Breast epithelium (tissue), 3 donors: ENCODE results near the gene RINT1.

ENCODE experiments used
- POLR2A ChIP-seq: fragments of 450-650 bp; IDR thresholded peaks from one replicate; pipeline ENCODE4 v1.6.1; 2016; ENCODE audit warnings: antibody characterized with exemption, mild to moderate bottlenecking, moderate library complexity
- POLR2AphosphoS5 ChIP-seq, 3 donors: sonication (generic); formaldehyde crosslinking; IDR thresholded peaks; one replicate each; pipeline ENCODE4 v1.6.1; 2017; ENCODE audit warnings: antibody characterized with exemption in 3 of 3
- TF ChIP-seq, protein P1 (sequence below), 3 donors: fragments of 450-650 bp; IDR thresholded peaks; one replicate each; pipeline ENCODE4 v1.5.1; 2016 to 2017; ENCODE audit warnings: antibody characterized with exemption in 3 of 3, mild to moderate bottlenecking in 3 of 3, moderate library complexity in 3 of 3

DNA sequence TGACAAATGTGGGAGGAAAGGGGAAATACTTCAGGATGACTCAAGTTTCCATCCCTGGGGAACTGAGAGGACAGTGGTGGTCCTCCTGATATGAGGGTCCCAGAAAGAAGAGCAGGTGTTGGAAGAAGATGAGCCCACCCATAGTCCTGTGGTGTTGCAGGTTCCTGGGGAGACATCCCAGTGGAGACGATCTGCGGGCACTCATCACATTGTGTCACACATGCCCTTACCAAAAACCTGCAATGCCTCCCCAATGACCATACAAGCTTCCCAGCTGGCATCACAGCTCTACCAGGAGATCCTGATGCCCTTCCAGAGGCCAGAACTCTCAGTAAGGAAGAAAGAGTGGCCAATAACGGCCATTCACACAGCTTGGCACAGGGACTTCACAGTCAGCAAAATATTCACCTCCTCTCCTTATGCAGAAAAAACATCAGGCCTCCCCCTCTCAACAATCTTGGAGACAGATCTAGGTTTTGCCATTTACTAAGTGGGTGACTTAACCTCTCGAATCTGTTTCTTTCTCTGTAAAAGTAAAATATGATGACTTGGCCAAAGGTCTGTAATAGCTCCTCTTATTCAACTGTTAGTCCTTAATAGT, 19.0 kb upstream of the RINT1 start:
- TF ChIP-seq, protein P1, sequence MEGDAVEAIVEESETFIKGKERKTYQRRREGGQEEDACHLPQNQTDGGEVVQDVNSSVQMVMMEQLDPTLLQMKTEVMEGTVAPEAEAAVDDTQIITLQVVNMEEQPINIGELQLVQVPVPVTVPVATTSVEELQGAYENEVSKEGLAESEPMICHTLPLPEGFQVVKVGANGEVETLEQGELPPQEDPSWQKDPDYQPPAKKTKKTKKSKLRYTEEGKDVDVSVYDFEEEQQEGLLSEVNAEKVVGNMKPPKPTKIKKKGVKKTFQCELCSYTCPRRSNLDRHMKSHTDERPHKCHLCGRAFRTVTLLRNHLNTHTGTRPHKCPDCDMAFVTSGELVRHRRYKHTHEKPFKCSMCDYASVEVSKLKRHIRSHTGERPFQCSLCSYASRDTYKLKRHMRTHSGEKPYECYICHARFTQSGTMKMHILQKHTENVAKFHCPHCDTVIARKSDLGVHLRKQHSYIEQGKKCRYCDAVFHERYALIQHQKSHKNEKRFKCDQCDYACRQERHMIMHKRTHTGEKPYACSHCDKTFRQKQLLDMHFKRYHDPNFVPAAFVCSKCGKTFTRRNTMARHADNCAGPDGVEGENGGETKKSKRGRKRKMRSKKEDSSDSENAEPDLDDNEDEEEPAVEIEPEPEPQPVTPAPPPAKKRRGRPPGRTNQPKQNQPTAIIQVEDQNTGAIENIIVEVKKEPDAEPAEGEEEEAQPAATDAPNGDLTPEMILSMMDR (IDR thresholded peaks at IDR 0.05) = no peak
- TF ChIP-seq POLR2AphosphoS5 (IDR thresholded peaks at IDR 0.05) = no peak
- TF ChIP-seq POLR2A = no peak
